Coronary artery (tissue), 2 donors: ENCODE results near the gene HOXB1.
A peak's percentile ranks its signal among the peaks of the same experiment; 100 is the strongest.

ENCODE experiments used
- DNase-seq: peaks from one replicate; pipeline ENCODE4 v3.0.0-alpha.2; 2017; ENCODE audit warnings: low spot score
- H3K27ac ChIP-seq, 2 donors: fragments of 200-600 bp; sonication (generic); one replicate each; pipeline ENCODE4 v1.5.1; 2016 to 2019
- H3K4me3 ChIP-seq: fragments of 200-600 bp; sonication (generic); 2 replicates; pipeline ENCODE4 v1.5.1; 2016; ENCODE audit warnings: mild to moderate bottlenecking, moderate library complexity
- TF ChIP-seq, protein P1 (sequence below): fragments of 200-600 bp; sonication (generic); IDR thresholded peaks from one replicate; pipeline ENCODE4 v1.5.1; 2019; ENCODE audit warnings: antibody characterized with exemption

The HOXB1 gene

DNA sequence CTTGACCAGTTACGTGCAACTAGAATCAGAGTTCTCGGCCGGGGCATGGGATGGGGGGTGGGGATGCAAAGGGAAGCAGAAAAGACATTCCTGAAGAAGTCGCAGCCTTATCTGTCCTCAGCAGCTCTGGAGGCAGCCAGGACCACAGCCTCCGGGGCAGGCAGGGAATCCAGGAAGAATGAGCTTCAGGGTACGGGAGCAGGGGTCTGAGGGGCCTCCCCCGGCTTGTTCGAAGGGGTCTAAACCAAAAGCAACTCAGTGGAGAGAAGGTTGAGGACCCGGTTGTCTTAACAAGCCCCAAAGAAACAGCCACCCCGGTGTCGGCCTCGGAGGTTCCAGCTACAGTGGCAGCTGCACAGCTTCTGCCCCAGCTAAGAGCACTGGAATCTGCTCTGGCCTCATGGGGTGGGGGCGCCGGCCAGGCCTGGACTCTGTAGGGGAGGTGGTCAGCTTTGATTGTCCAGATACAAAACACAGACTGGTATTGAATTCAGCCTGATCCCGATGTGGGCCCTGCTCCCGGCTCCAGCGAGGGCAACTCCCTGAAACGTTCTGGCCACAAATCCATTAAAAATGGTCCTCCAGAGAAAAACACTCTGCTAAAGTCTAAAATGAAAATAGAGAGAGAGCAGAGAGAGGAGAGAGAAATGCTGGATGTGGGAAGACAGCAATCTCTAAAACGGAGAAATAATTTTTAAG, 39.7 kb upstream of the HOXB1 start:
- peak overlapping the region in 1 of 2 donors; percentile 57 for H3K27ac ChIP-seq
- DNase-seq = no peak
- TF ChIP-seq, protein P1, sequence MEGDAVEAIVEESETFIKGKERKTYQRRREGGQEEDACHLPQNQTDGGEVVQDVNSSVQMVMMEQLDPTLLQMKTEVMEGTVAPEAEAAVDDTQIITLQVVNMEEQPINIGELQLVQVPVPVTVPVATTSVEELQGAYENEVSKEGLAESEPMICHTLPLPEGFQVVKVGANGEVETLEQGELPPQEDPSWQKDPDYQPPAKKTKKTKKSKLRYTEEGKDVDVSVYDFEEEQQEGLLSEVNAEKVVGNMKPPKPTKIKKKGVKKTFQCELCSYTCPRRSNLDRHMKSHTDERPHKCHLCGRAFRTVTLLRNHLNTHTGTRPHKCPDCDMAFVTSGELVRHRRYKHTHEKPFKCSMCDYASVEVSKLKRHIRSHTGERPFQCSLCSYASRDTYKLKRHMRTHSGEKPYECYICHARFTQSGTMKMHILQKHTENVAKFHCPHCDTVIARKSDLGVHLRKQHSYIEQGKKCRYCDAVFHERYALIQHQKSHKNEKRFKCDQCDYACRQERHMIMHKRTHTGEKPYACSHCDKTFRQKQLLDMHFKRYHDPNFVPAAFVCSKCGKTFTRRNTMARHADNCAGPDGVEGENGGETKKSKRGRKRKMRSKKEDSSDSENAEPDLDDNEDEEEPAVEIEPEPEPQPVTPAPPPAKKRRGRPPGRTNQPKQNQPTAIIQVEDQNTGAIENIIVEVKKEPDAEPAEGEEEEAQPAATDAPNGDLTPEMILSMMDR = no peak
- H3K4me3 ChIP-seq = peak overlapping the region; percentile 9

DNA sequence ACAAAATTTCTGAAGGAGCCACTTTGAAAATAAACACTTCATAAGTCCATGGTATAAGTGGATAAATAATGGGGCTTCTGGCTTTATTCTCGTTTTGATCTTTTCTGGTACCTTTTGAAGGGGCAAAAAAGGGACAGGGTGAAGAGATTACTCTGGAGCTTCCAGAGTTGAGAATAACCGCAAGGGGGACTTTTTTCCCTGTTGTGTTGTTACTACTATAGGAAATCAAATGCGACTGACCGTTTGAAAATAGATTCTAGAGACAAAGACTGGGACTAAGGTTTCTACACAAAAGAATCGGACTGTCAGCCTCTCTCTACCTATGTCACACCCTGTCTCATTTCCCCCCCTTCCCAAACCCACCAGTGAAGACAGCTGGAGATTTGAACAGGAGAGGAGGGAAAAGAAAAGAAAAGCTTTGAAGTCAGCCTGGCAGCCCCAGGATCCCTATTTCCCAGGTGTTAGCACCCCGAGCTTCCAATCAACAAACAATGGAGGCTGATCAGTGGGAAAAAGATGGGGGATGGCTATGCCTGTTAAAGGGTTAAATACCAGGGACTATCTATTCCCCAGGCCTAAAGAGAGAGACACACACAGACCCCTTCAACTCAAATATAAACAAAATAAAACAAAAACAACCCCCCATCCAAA, 39.0 kb upstream of the HOXB1 start:
- TF ChIP-seq, protein P1 = no peak
- DNase-seq = no peak
- peak overlapping the region in 1 of 2 donors; percentile 57 for H3K27ac ChIP-seq
- no peak overlapping the region for H3K4me3 ChIP-seq

- Histone ChIP-seq H3K27ac (no peak overlapping the region), H3K4me3 (peak overlapping the region; percentile 36)
- TF ChIP-seq, protein P1 = no peak
- DNase-seq = no peak
Observed at GRCh38 chr17:48569240-48569582, 38.4 kb upstream of the HOXB1 start.

GRCh38 chr17:48568499-48569239, 37.9 kb upstream of the HOXB1 start:
- H3K27ac ChIP-seq = peak overlapping the region in 1 of 2 donors; percentile 5
- TF ChIP-seq, protein P1 = no peak
- no peak for DNase-seq
- H3K4me3 ChIP-seq = peak overlapping the region; percentile 36

GRCh38 chr17:48567646-48568354, 37.0 kb upstream of the HOXB1 start:
- Histone ChIP-seq H3K27ac (peak overlapping the region in 1 of 2 donors; percentile 40), H3K4me3 (peak overlapping the region; percentile 36)
- TF ChIP-seq, protein P1 = no peak
- DNase-seq = no peak

DNA sequence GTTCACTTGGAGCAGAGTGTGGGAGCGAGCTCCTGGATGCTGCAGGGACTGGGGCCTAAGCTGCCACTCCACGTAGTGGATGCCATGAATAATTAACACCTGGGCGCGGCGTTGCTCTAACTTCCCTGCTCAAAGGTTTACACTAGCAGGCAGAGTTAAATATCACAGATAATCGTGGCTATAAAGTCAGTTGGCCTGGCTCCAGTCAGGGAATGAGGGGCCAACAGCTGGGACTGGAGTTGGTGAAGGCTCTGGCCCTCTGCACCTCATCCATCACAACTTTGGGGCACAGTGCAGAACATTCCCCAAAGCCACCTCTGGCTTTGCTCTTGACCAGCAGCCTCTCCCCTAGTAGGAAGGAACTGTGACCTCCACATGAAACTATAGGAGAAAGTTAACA, 36.4 kb upstream of the HOXB1 start:
- H3K4me3 ChIP-seq = no peak overlapping the region
- peak overlapping the region in 1 of 2 donors; percentile 40 for H3K27ac ChIP-seq
- TF ChIP-seq, protein P1 = no peak
- DNase-seq = no peak
